BLaER1 (cell line): Measurements from ENCODE around the gene TREML4.
A peak's percentile ranks its signal among the peaks of the same experiment; 100 is the strongest.

Source experiments
- H3K27ac ChIP-seq: shearing (Covaris generic); formaldehyde crosslinking; 2 replicates; pipeline ENCODE4 v1.8.1; 2022
- H3K27me3 ChIP-seq: shearing (Covaris generic); formaldehyde crosslinking; 2 replicates; pipeline ENCODE4 v1.8.1; 2022
- H3K36me3 ChIP-seq: shearing (Covaris generic); formaldehyde crosslinking; 2 replicates; pipeline ENCODE4 v1.8.1; 2022
- H3K4me1 ChIP-seq: shearing (Covaris generic); formaldehyde crosslinking; 2 replicates; pipeline ENCODE4 v1.8.1; 2022
- H3K4me2 ChIP-seq: shearing (Covaris generic); formaldehyde crosslinking; 2 replicates; pipeline ENCODE4 v1.8.1; 2022
- H3K4me3 ChIP-seq: shearing (Covaris generic); formaldehyde crosslinking; 2 replicates; pipeline ENCODE4 v1.8.1; 2022
- H3K9ac ChIP-seq: shearing (Covaris generic); formaldehyde crosslinking; 2 replicates; pipeline ENCODE4 v1.8.1; 2022
- H3K9me3 ChIP-seq: shearing (Covaris generic); formaldehyde crosslinking; 2 replicates; pipeline ENCODE4 v1.8.1; 2022
- H4K20me1 ChIP-seq: shearing (Covaris generic); formaldehyde crosslinking; 2 replicates; pipeline ENCODE4 v1.8.1; 2022
- Cebpa-rat ChIP-seq: shearing (Covaris generic); IDR thresholded peaks from 2 replicates; pipeline ENCODE4 v1.8.1; 2022

TREML4 gene

DNA sequence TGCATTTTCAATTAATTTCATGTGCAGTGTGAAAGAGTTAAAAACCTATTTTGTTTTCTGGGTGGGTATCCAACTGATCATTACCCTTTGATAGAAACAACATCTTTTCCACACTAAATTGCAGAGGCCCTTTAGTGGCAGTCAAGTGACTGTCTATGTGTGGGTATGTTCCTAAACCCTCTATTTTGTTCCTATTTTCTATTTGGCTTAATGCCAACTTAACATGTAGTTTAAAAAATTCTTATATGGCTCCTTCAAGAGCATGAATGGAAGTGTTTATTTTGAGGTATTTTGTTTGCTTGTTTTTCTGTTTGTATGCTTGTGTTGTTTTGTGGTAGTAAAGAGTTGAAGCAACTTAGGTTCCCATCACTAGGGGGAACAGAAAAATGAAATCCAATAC lies 38.4 kb downstream of the TREML4 start:
- TF ChIP-seq Cebpa-rat: no peak
- H3K9me3 ChIP-seq: peaks cover 21% of the 10 kb centered on the region
- H4K20me1 ChIP-seq: no peaks in the 10 kb centered on the region
- no peaks in the 10 kb centered on the region for H3K27me3 ChIP-seq
- no peaks in the 10 kb centered on the region for H3K4me1 ChIP-seq
- H3K36me3 ChIP-seq: no peaks in the 10 kb centered on the region
- no peak overlapping the region for H3K4me2 ChIP-seq
- H3K27ac ChIP-seq: no peak overlapping the region
- H3K9ac ChIP-seq: no peak overlapping the region
- no peak overlapping the region for H3K4me3 ChIP-seq

DNA sequence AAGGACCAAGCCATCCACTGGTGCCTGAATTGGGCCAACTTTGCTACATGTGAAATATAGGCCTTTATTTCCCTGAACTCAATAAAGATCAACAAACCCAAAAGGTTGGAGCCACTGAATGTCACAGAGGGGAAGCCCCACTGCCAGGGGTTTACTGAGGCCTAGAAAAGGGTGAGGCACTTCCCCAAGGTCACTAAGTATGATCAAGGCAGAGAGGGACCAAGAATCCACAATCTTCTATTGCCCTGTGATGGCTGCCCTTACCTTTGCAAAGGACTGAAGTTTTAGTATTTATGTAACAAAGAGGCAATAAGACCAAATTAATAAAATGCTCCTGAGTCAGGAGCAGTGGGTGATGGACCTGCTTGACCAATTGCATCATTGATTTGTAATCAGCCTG lies 40.3 kb downstream of the TREML4 start:
- Histone ChIP-seq H3K4me1 (peaks cover 8% of the 10 kb centered on the region), H3K27ac (no peak overlapping the region), H3K4me3 (no peak overlapping the region), H3K36me3 (no peaks in the 10 kb centered on the region), H4K20me1 (no peaks in the 10 kb centered on the region), H3K4me2 (no peak overlapping the region), H3K27me3 (no peaks in the 10 kb centered on the region), H3K9ac (no peak overlapping the region), H3K9me3 (peaks cover 4% of the 10 kb centered on the region)
- TF ChIP-seq Cebpa-rat: no peak

GRCh38 chr6:41269166-41269565 lies 41.0 kb downstream of the TREML4 start:
- no peak overlapping the region for H3K4me2 ChIP-seq
- no peaks in the 10 kb centered on the region for H3K9me3 ChIP-seq
- no peaks in the 10 kb centered on the region for H3K36me3 ChIP-seq
- H3K27ac ChIP-seq: no peak overlapping the region
- H4K20me1 ChIP-seq: no peaks in the 10 kb centered on the region
- H3K9ac ChIP-seq: no peak overlapping the region
- H3K4me3 ChIP-seq: no peak overlapping the region
- TF ChIP-seq Cebpa-rat: no peak
- H3K27me3 ChIP-seq: no peaks in the 10 kb centered on the region
- peaks cover 8% of the 10 kb centered on the region for H3K4me1 ChIP-seq

DNA sequence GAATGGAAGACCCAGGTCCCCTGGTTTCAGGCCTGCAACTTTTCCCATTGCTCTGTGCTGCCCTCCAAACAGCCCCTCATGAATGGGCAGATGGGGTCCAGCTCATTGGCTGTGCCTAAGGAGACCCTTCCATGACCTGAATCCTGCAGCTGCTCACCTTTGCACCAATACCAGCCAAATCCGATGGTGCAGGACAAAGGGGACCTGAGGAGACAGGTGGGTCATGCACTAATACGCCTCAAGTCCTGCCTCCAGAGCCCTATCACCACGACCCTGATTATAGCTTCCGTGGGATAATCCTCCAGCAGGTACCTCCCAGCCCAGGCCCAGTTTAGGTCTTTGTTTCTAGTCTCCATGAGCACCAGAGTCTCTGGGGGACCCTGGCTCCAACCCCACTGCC lies 41.6 kb downstream of the TREML4 start:
- no peaks in the 10 kb centered on the region for H3K36me3 ChIP-seq
- TF ChIP-seq Cebpa-rat: no peak
- H3K4me2 ChIP-seq: no peak overlapping the region
- no peak overlapping the region for H3K9ac ChIP-seq
- H3K4me3 ChIP-seq: no peak overlapping the region
- no peaks in the 10 kb centered on the region for H3K9me3 ChIP-seq
- peaks cover 8% of the 10 kb centered on the region for H3K4me1 ChIP-seq
- H3K27ac ChIP-seq: no peak overlapping the region
- H3K27me3 ChIP-seq: no peaks in the 10 kb centered on the region
- no peaks in the 10 kb centered on the region for H4K20me1 ChIP-seq

DNA sequence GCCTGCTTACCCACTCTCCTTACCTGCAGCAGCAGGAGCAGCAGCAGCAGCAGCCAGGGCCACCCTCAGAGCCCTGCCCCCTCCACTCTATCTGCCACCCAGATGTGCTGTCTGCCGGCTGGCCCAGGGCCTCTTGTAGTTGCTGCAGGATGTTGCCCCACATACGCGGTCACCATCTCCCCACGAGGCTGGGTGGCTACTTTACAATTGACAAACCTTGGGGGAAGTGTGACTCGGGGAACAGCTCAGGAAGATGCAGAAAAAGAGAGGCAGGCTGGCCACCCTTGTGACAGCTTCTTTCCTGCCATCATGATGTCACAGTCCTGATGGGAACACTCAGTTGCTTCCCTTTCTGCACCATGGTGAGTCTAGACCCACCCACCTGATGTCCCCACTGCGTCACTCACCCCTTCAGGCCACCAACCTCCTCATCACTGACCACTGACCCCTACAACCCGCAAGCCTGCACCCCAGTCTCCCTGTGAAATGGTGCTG lies 43.8 kb downstream of the TREML4 start:
- peaks cover 8% of the 10 kb centered on the region for H3K4me1 ChIP-seq
- no peaks in the 10 kb centered on the region for H3K27me3 ChIP-seq
- H3K9ac ChIP-seq: no peak overlapping the region
- TF ChIP-seq Cebpa-rat: no peak
- H4K20me1 ChIP-seq: no peaks in the 10 kb centered on the region
- peak overlapping the region; percentile 37 for H3K4me2 ChIP-seq
- H3K36me3 ChIP-seq: no peaks in the 10 kb centered on the region
- H3K4me3 ChIP-seq: no peak overlapping the region
- H3K27ac ChIP-seq: no peak overlapping the region
- H3K9me3 ChIP-seq: no peaks in the 10 kb centered on the region

GRCh38 chr6:41272591-41273240 lies 44.6 kb downstream of the TREML4 start:
- peaks cover 11% of the 10 kb centered on the region for H3K4me1 ChIP-seq
- no peak overlapping the region for H3K9ac ChIP-seq
- H3K36me3 ChIP-seq: no peaks in the 10 kb centered on the region
- no peak for TF ChIP-seq Cebpa-rat
- no peaks in the 10 kb centered on the region for H3K9me3 ChIP-seq
- H4K20me1 ChIP-seq: no peaks in the 10 kb centered on the region
- no peak overlapping the region for H3K4me2 ChIP-seq
- no peak overlapping the region for H3K4me3 ChIP-seq
- no peak overlapping the region for H3K27ac ChIP-seq
- no peaks in the 10 kb centered on the region for H3K27me3 ChIP-seq

DNA sequence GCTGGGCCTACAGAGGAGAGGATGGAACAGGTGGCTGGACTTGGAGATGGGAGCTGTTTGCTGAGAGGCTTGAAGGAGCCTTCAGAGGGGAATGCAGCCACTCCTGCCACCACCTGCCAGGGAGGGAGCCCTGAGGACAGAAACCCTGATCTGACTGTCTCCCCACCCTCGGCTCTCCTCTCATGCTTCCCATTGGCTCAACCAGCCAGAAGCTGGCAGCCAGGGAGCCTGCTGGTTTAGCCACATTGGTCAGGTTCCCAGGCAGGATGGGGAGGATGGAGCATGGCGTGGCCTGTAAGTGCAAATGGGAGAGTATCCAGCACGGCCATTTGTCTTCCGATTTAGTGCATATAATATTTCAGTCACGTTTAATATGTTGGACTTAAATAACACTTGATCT lies 45.6 kb downstream of the TREML4 start:
- H3K27me3 ChIP-seq: no peaks in the 10 kb centered on the region
- no peak overlapping the region for H3K4me2 ChIP-seq

GRCh38 chr6:41274256-41274655 lies 46.1 kb downstream of the TREML4 start:
- Histone ChIP-seq H4K20me1 (no peaks in the 10 kb centered on the region), H3K9ac (no peak overlapping the region), H3K4me2 (no peak overlapping the region), H3K9me3 (no peaks in the 10 kb centered on the region), H3K27ac (no peak overlapping the region), H3K36me3 (no peaks in the 10 kb centered on the region), H3K27me3 (no peaks in the 10 kb centered on the region), H3K4me3 (no peak overlapping the region), H3K4me1 (peaks cover 18% of the 10 kb centered on the region)
- TF ChIP-seq Cebpa-rat: no peak

More for the DNA sequence above, 45.6 kb downstream of the TREML4 start:
- no peaks in the 10 kb centered on the region for H3K36me3 ChIP-seq
- no peak overlapping the region for H3K4me3 ChIP-seq
- no peak for TF ChIP-seq Cebpa-rat
- peaks cover 12% of the 10 kb centered on the region for H3K4me1 ChIP-seq
- no peaks in the 10 kb centered on the region for H3K9me3 ChIP-seq
- H3K9ac ChIP-seq: no peak overlapping the region
- H4K20me1 ChIP-seq: no peaks in the 10 kb centered on the region
- H3K27ac ChIP-seq: no peak overlapping the region

DNA sequence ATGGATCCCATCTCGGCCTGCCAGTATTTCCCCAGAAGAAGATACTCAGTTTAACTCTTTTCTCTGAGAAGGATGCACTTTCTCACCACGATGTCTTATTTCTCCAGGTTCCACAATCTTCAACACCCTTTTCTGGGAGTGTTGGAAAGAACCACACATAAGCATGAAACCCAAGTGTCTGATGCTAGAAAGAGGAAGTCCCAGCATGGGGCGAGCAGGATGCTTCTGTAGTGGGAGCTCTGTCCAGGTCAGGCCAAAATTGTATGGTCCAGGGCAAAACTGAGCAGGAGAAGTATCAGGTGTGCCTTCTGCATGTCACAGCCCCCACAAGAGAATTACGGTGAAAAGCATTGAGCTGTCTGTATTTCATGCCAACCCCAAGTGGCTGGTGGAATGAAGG lies 47.3 kb downstream of the TREML4 start:
- no peak for TF ChIP-seq Cebpa-rat
- H3K27me3 ChIP-seq: no peaks in the 10 kb centered on the region
- peaks cover 18% of the 10 kb centered on the region for H3K4me1 ChIP-seq
- H3K4me3 ChIP-seq: no peak overlapping the region
- H3K9ac ChIP-seq: no peak overlapping the region
- H3K36me3 ChIP-seq: no peaks in the 10 kb centered on the region
- no peaks in the 10 kb centered on the region for H4K20me1 ChIP-seq
- no peak overlapping the region for H3K4me2 ChIP-seq
- no peaks in the 10 kb centered on the region for H3K9me3 ChIP-seq
- H3K27ac ChIP-seq: no peak overlapping the region

- Histone ChIP-seq H3K27me3 (no peaks in the 10 kb centered on the region), H3K4me2 (no peak overlapping the region), H4K20me1 (no peaks in the 10 kb centered on the region), H3K4me3 (no peak overlapping the region), H3K4me1 (peaks cover 10% of the 10 kb centered on the region; the same call in 1 of the 2 replicates), H3K27ac (no peak overlapping the region), H3K9me3 (no peaks in the 10 kb centered on the region), H3K36me3 (no peaks in the 10 kb centered on the region), H3K9ac (no peak overlapping the region)
- TF ChIP-seq Cebpa-rat: no peak
Observed at GRCh38 chr6:41277605-41278004, 49.5 kb downstream of the TREML4 start.
